Astrocyte (in vitro differentiated cells and primary cell): ENCODE data around the gene DSE. TPM values are rescaled to one million over a fixed set of nuclear protein-coding genes. Genes with fewer than 3 reads are reported as not detected.

Experiments used
- DNase-seq: peaks from one replicate; pipeline ENCODE4 v3.0.0-alpha.2; 2010; ENCODE audit warnings: low read depth
- FAIRE-seq: peaks from 2 replicates; lab custom pipeline; 2011; peaks lifted over from hg19 to GRCh38; lab: Jason Lieb, UNC
- H2AFZ ChIP-seq: 2 replicates; pipeline ENCODE4 v1.6.0; 2012; ENCODE audit warnings: low read depth, low read length, inconsistent platforms
- H3K27ac ChIP-seq: 2 replicates; pipeline ENCODE4 v1.5.1; 2011; ENCODE audit warnings: low read depth, low read length, inconsistent platforms
- H3K27me3 ChIP-seq: 2 replicates; pipeline ENCODE4 v1.6.0; 2011; ENCODE audit warnings: low read length, inconsistent platforms; ENCODE audit not compliant: insufficient read depth
- H3K36me3 ChIP-seq: 2 replicates; pipeline ENCODE4 v1.5.1; 2011; ENCODE audit warnings: low read length, inconsistent platforms; ENCODE audit not compliant: insufficient read depth
- H3K4me1 ChIP-seq: 2 replicates; pipeline ENCODE4 v1.5.1; 2011; ENCODE audit warnings: low read length, inconsistent platforms; ENCODE audit not compliant: insufficient read depth
- H3K4me2 ChIP-seq: 2 replicates; pipeline ENCODE4 v1.6.0; 2012; ENCODE audit warnings: low read length, inconsistent platforms
- H3K4me3 ChIP-seq: 2 replicates; pipeline ENCODE4 v1.5.1; 2011; ENCODE audit warnings: low read depth, mild to moderate bottlenecking, low read length, inconsistent platforms; ENCODE audit not compliant: insufficient read depth
- H3K79me2 ChIP-seq: 2 replicates; pipeline ENCODE4 v1.6.0; 2012; ENCODE audit warnings: mild to moderate bottlenecking, low read length, inconsistent platforms; ENCODE audit not compliant: insufficient read depth
- H3K9ac ChIP-seq: 2 replicates; pipeline ENCODE4 v1.6.0; 2012; ENCODE audit warnings: mild to moderate bottlenecking, low read length, inconsistent platforms
- H3K9me3 ChIP-seq: 2 replicates; pipeline ENCODE4 v1.5.1; 2012; ENCODE audit warnings: low read depth, mild to moderate bottlenecking, low read length, inconsistent platforms; ENCODE audit not compliant: insufficient read depth
- H4K20me1 ChIP-seq: 2 replicates; pipeline ENCODE4 v1.6.0; 2012; ENCODE audit warnings: low read length, inconsistent platforms; ENCODE audit not compliant: insufficient read depth
- H3K27ac Mint-ChIP-seq: one replicate; pipeline ENCODE4 v1.8.0; 2021; ENCODE audit warnings: mild to moderate bottlenecking, mixed read lengths; ENCODE audit not compliant: unreplicated experiment
- H3K27me3 Mint-ChIP-seq: one replicate; pipeline ENCODE4 v1.8.0; 2021; ENCODE audit warnings: low read depth, mixed read lengths; ENCODE audit not compliant: unreplicated experiment
- H3K36me3 Mint-ChIP-seq: one replicate; pipeline ENCODE4 v1.8.0; 2021; ENCODE audit warnings: low read depth, mixed read lengths; ENCODE audit not compliant: unreplicated experiment
- H3K4me1 Mint-ChIP-seq: one replicate; pipeline ENCODE4 v1.8.0; 2021; ENCODE audit warnings: low read depth, mixed read lengths; ENCODE audit not compliant: unreplicated experiment
- H3K4me3 Mint-ChIP-seq: one replicate; pipeline ENCODE4 v1.8.0; 2021; ENCODE audit warnings: mild to moderate bottlenecking, moderate library complexity, mixed read lengths; ENCODE audit not compliant: unreplicated experiment
- H3K9me3 Mint-ChIP-seq: one replicate; pipeline ENCODE4 v1.8.0; 2021; ENCODE audit warnings: mild to moderate bottlenecking, mixed read lengths; ENCODE audit not compliant: unreplicated experiment
- CTCF ChIP-seq: IDR thresholded peaks from 2 replicates; pipeline ENCODE4 v1.5.1; 2011; ENCODE audit warnings: low read depth, mild to moderate bottlenecking, inconsistent platforms, low read length, moderate library complexity; ENCODE audit not compliant: insufficient read depth
- EZH2 ChIP-seq: IDR thresholded peaks from 2 replicates; pipeline ENCODE4 v1.6.1; 2012; ENCODE audit warnings: mild to moderate bottlenecking, low read length, inconsistent platforms; ENCODE audit not compliant: insufficient read depth
- total RNA-seq: library from RNA; stranded (reverse); gene quantifications from 2 replicates; pipeline ENCODE4 v1.2.1, GENCODE V29; 2021

The DSE gene
- total RNA-seq, 1 donor from 2014 or later = 83.2 TPM

- peaks cover 4% of the 10 kb centered on the region for H3K4me1 Mint-ChIP-seq
- peak; percentile 55 for DNase-seq
- FAIRE-seq = peak; percentile 23
Observed at GRCh38 chr6:116328528-116328903, 42.2 kb upstream of the DSE start.

GRCh38 chr6:116329156-116329555 lies 41.6 kb upstream of the DSE start:
- FAIRE-seq = no peak
- H3K36me3 Mint-ChIP-seq = peaks cover 2% of the 10 kb centered on the region
- no peaks in the 10 kb centered on the region for H3K27me3 ChIP-seq

More at GRCh38 chr6:116328528-116328903, 42.2 kb upstream of the DSE start:
- H3K36me3 Mint-ChIP-seq = peaks cover 2% of the 10 kb centered on the region
- Histone ChIP-seq H3K9ac (no peak overlapping the region), H3K27ac (no peak overlapping the region), H3K9me3 (no peaks in the 10 kb centered on the region), H3K4me1 (no peaks in the 10 kb centered on the region), H3K4me3 (no peak overlapping the region), H3K27me3 (no peaks in the 10 kb centered on the region), H4K20me1 (no peaks in the 10 kb centered on the region), H3K4me2 (peak overlapping the region; percentile 28), H3K36me3 (no peaks in the 10 kb centered on the region), H3K79me2 (no peaks in the 10 kb centered on the region), H2AFZ (no peak overlapping the region)
- TF ChIP-seq EZH2 (no peak), CTCF (no peak)
- H3K9me3 Mint-ChIP-seq = peaks cover 3% of the 10 kb centered on the region
- no peak overlapping the region for H3K4me3 Mint-ChIP-seq
- H3K27ac Mint-ChIP-seq = no peak overlapping the region
- H3K27me3 Mint-ChIP-seq = no peaks in the 10 kb centered on the region

More at GRCh38 chr6:116329156-116329555, 41.6 kb upstream of the DSE start:
- H2AFZ ChIP-seq = no peak overlapping the region
- TF ChIP-seq CTCF (no peak), EZH2 (no peak)
- no peaks in the 10 kb centered on the region for H3K79me2 ChIP-seq
- no peak overlapping the region for H3K4me2 ChIP-seq
- H3K27ac ChIP-seq = no peak overlapping the region
- H3K4me3 Mint-ChIP-seq = no peak overlapping the region
- no peak overlapping the region for H3K27ac Mint-ChIP-seq
- H3K4me3 ChIP-seq = no peak overlapping the region
- no peaks in the 10 kb centered on the region for H3K27me3 Mint-ChIP-seq
- H3K4me1 ChIP-seq = no peaks in the 10 kb centered on the region
- H3K4me1 Mint-ChIP-seq = peaks cover 4% of the 10 kb centered on the region
- H3K9me3 Mint-ChIP-seq = peaks cover 3% of the 10 kb centered on the region
- no peaks in the 10 kb centered on the region for H4K20me1 ChIP-seq
- no peaks in the 10 kb centered on the region for H3K9me3 ChIP-seq
- DNase-seq = no peak
- no peaks in the 10 kb centered on the region for H3K36me3 ChIP-seq
- H3K9ac ChIP-seq = no peak overlapping the region
